Right lobe of liver (tissue), 6 donors: ENCODE data around the gene IBTK. TPM values are rescaled to one million over a fixed set of nuclear protein-coding genes. Genes with fewer than 3 reads are reported as not detected.
"Not testable (repeated sequence)": the region's sequence is repeated elsewhere in the genome, so short reads cannot be mapped to it uniquely, and the experiment has no call there.

Experiments used
- ATAC-seq, 4 donors: fragments of 200-7000 bp; cut with Tn5 transposase; one replicate each; pipeline ENCODE4 v1.9.1; 2020; ENCODE audit warnings: mild to moderate bottlenecking in 4 of 4, moderate library complexity in 4 of 4
- DNase-seq, 3 donors: peaks; one replicate each; pipeline ENCODE4 v3.0.0-alpha.2; 2020
- H3K27ac ChIP-seq, 3 donors: fragments of 200-600 bp; one replicate each; pipeline ENCODE4 v1.8.0; 2022
- H3K27me3 ChIP-seq, 2 donors: fragments of 200-600 bp; one replicate each; pipeline ENCODE4 v1.8.0; 2022
- H3K36me3 ChIP-seq, 4 donors: fragments of 200-600 bp; sonication (generic) in 1 of 4; one replicate each; pipeline versions ENCODE4 v1.5.1 to v1.8.0; 2017 to 2022; ENCODE audit warnings: control low read depth in 1 of 4
- H3K4me1 ChIP-seq, 4 donors: fragments of 200-600 bp; sonication (generic) in 1 of 4; one replicate each; pipeline versions ENCODE4 v1.5.1 to v1.8.0; 2017 to 2022; ENCODE audit warnings: control low read depth in 1 of 4
- H3K4me3 ChIP-seq, 3 donors: fragments of 200-600 bp; one replicate each; pipeline ENCODE4 v1.8.0; 2022
- H3K9me3 ChIP-seq, 4 donors: fragments of 200-600 bp; sonication (generic) in 1 of 4; one replicate each; pipeline versions ENCODE4 v1.5.1 to v1.8.0; 2017 to 2022; ENCODE audit warnings: control low read depth in 1 of 4
- CTCF ChIP-seq, 4 donors: fragments of 200-600 bp in 3 of 4; fragments of 450-650 bp in 1 of 4; IDR thresholded peaks; one replicate each; pipeline versions ENCODE4 v1.5.1 to v1.8.0; 2016 to 2022; ENCODE audit warnings: antibody characterized with exemption in 4 of 4, mild to moderate bottlenecking in 2 of 4
- POLR2A ChIP-seq: fragments of 450-650 bp; IDR thresholded peaks from one replicate; pipeline ENCODE4 v1.6.1; 2017; ENCODE audit warnings: antibody characterized with exemption, mild to moderate bottlenecking
- WGBS: methylation state at CpG from one replicate; pipeline ENCODE4 v1.1.6; 2018; ENCODE audit warnings: low coverage, low lambda C conversion rate; ENCODE audit not compliant: insufficient coverage; ENCODE audit errors: missing lambda C conversion rate; 5-methylcytosine and 5-hydroxymethylcytosine counted together
- intact Hi-C, 2 donors: fragments of 100-400 bp; cut with DNase I; formaldehyde crosslinking; loops; one replicate each; pipeline versions ENCODE4 v1.11.2 to v1.14.1; 2022
- total RNA-seq, 6 experiments: library from RNA; depleted of rRNA in 2 of 6; stranded (reverse); fragments of >200 nt in 2 of 6; fragmentation: NEBNext Ultra II Directional in 3 of 6; extraction: Animal tissue kit (Norgen Biotek cat#: 25700) in 3 of 6; gene quantifications; one replicate each; pipeline versions ENCODE4 v1.1.0 to v1.2.4, GENCODE V29; 2016 to 2023
- donor health status: DM: no; HTN: yes; CAD: no.
- donor health status: DM: no; HTN: no; CAD: no.
- donor health status: DM: no; HTN: no; CAD: no.
- donor health status: DM: no; HTN: yes; CAD: no.
- donor health status: DM: no; HTN: yes; CAD: no.

The IBTK gene
- total RNA-seq, 6 experiments from 2014 or later = 24.9 to 44.5 (median 28.9) TPM

DNA sequence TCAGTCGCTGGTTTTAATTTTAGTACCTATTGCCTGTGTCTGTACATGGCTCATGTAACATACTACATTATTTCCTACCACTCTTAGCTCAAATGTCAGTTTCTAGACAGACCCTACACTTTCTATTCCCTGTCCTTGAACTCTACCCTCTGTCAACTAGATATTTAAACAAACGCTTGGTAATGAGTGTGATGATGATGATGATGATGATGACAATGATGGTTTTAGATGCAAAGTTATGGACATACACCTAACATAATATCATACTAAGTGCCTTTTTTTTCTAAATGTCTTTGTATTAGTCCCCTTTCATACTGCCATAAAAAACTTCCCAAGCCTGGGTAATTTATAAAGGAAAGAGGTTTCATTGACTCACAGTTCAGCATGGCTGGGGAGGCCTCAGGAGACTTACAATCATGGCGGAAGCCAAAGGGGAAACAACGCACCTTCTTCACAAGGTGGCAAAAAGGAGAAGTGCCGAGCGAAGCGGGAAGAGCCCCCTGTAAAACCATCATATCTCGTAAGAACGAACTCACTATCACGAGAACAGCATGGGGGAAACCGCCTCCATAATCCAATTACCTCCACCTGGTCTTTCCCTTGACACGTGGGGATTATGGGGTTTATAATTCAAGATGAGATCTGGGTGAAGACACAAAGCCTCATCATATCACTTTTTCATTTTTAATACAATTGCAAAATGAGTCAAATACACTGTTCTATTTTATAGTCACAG, 87.1 kb downstream of the IBTK start:
- Histone ChIP-seq H3K9me3 (no peaks in the 10 kb centered on the region), H3K27ac (no peak overlapping the region), H3K27me3 (no peaks in the 10 kb centered on the region), H3K4me3 (no peak overlapping the region), H3K36me3 (no peaks in the 10 kb centered on the region), H3K4me1 (no peaks in the 10 kb centered on the region)
- intact Hi-C loops = no loop called here
- TF ChIP-seq POLR2A (no peak), CTCF (IDR thresholded peaks at IDR 0.05) (no peak)
- DNase-seq (no peak), ATAC-seq (no peak)
- 95% methylated on average over 12 of the region's 12 CpGs for WGBS

DNA sequence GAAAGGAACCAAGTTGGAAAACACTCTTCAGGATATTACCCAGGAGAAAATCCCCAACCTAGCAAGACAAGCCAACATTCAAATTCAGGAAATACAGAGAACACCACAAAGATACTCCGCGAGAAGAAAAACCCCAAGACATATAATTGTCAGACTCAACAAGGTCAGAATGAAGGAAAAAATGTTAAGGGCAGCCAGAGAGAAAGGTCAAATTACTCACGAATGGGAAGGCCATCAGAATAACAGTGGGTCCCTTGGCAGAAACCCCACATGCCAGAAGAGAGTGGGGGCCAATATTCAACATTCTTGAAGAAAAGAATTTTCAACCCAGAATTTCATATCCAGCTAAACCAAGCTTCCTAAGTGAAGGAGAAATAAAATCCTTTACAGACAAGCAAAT, 94.8 kb downstream of the IBTK start:
- WGBS = 80% methylated on average over 3 of the region's 3 CpGs
- intact Hi-C loops, ATAC-seq: not testable (repeated sequence)

DNA sequence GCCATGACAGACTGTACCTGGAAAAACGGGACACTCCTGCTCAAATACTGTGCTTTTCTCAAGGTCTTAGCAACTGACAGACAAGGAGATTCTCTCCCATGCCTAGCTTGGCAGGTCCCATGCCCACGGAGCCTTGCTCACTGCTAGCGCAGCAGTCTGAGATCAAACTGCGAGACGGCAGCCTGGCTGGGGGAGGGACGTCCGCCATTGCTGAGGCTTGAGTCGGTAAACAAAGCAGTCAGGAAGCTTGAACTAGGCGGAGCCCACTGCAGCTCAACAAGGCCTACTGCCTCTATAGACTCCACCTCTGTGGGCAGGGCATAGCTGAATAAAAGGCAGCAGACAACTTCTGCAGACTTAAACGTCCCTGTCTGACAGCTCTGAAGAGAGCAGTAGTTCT, 96.4 kb downstream of the IBTK start:
- H3K9me3 ChIP-seq, ATAC-seq, H3K27ac ChIP-seq, H3K27me3 ChIP-seq, DNase-seq, H3K4me3 ChIP-seq, intact Hi-C loops, H3K36me3 ChIP-seq, H3K4me1 ChIP-seq: not testable (repeated sequence)
- 80% methylated on average over 1 of the region's 10 CpGs for WGBS

More for the DNA sequence above, 94.8 kb downstream of the IBTK start:
- H3K4me1 ChIP-seq, H3K36me3 ChIP-seq, H3K4me3 ChIP-seq, H3K27ac ChIP-seq, H3K9me3 ChIP-seq, H3K27me3 ChIP-seq, DNase-seq: not testable (repeated sequence)

GRCh38 chr6:82145926-82146452, 101.6 kb downstream of the IBTK start:
- no peak for TF ChIP-seq CTCF (IDR thresholded peaks at IDR 0.05)
- no peak for TF ChIP-seq POLR2A
- intact Hi-C loops = no loop called here
- H3K4me1 ChIP-seq = no peaks in the 10 kb centered on the region
- DNase-seq (no peak), ATAC-seq (no peak)
- H3K27ac ChIP-seq = no peak overlapping the region
- no peak overlapping the region for H3K4me3 ChIP-seq
- no peaks in the 10 kb centered on the region for H3K27me3 ChIP-seq
- no peaks in the 10 kb centered on the region for H3K9me3 ChIP-seq
- H3K36me3 ChIP-seq = no peaks in the 10 kb centered on the region

GRCh38 chr6:82144852-82145340, 102.6 kb downstream of the IBTK start:
- TF ChIP-seq POLR2A = no peak
- TF ChIP-seq CTCF (IDR thresholded peaks at IDR 0.05) = no peak
- DNase-seq (no peak), ATAC-seq (peak in 1 of 4 donors; percentile 83)
- H3K27ac ChIP-seq = no peak overlapping the region
- H3K9me3 ChIP-seq = no peaks in the 10 kb centered on the region
- H3K27me3 ChIP-seq = no peaks in the 10 kb centered on the region
- H3K4me3 ChIP-seq = no peak overlapping the region
- intact Hi-C loops = no loop called here
- H3K36me3 ChIP-seq = no peaks in the 10 kb centered on the region
- H3K4me1 ChIP-seq = no peaks in the 10 kb centered on the region
- WGBS = 54% methylated on average over 5 of the region's 5 CpGs
